OCI-LY1 (cell line): ENCODE data around the gene CIDEB.

ENCODE experiments used
- EZH2 ChIP-seq: fragments of 200-600 bp; sonication (generic), shearing (Covaris generic); IDR thresholded peaks from 2 replicates; pipeline ENCODE4 v1.8.0; 2017; ENCODE audit warnings: borderline replicate concordance, mixed run types, mild to moderate bottlenecking, antibody characterized with exemption, low read length, moderate library complexity, mixed read lengths
- TF ChIP-seq, protein P1 (sequence below): fragments of 200-600 bp; sonication (generic), shearing (Covaris generic); IDR thresholded peaks from 2 replicates; pipeline ENCODE4 v1.5.1; 2017; ENCODE audit warnings: mild to moderate bottlenecking, antibody characterized with exemption, low read length, moderate library complexity, mixed read lengths

DNA sequence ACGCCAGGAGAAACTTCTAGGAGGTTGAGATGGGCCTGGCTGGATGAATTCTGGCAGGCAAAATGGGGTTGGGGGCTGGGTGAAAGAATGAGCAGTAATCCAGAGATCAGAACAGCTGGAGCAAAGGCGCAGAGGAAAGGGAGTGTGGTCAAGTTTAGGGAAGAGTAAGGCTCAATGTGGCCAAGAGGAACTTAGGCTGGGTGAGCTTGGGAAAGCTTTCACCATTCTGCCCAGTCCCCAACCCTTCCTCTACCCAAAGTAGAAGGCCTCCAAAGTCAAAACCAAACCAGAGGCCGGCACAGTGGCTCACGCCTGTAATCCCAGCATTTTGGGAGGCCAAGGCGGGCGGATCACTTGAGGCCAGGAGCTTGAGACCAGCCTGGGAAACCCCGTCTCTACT is 26.1 kb downstream of the CIDEB start:
- TF ChIP-seq, protein P1, sequence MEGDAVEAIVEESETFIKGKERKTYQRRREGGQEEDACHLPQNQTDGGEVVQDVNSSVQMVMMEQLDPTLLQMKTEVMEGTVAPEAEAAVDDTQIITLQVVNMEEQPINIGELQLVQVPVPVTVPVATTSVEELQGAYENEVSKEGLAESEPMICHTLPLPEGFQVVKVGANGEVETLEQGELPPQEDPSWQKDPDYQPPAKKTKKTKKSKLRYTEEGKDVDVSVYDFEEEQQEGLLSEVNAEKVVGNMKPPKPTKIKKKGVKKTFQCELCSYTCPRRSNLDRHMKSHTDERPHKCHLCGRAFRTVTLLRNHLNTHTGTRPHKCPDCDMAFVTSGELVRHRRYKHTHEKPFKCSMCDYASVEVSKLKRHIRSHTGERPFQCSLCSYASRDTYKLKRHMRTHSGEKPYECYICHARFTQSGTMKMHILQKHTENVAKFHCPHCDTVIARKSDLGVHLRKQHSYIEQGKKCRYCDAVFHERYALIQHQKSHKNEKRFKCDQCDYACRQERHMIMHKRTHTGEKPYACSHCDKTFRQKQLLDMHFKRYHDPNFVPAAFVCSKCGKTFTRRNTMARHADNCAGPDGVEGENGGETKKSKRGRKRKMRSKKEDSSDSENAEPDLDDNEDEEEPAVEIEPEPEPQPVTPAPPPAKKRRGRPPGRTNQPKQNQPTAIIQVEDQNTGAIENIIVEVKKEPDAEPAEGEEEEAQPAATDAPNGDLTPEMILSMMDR: no peak
- TF ChIP-seq EZH2: no peak
